A673 (cell line): ENCODE data around the gene C13orf46.

Experiments used
- CTCF ChIP-seq: fragments of 300-800, 200-600 bp; sonication (generic); conservative IDR thresholded peaks from 2 replicates; pipeline ENCODE4 v1.5.1; 2017; ENCODE audit warnings: low read depth, mild to moderate bottlenecking, antibody characterized with exemption, low read length, moderate library complexity, mixed read lengths
- EZH2 ChIP-seq: fragments of 200-600 bp; sonication (generic); IDR thresholded peaks from 2 replicates; pipeline ENCODE4 v1.6.1; 2017; ENCODE audit warnings: borderline replicate concordance, low read depth, mild to moderate bottlenecking, mixed read lengths, antibody characterized with exemption, low read length; ENCODE audit not compliant: poor library complexity, severe bottlenecking

DNA sequence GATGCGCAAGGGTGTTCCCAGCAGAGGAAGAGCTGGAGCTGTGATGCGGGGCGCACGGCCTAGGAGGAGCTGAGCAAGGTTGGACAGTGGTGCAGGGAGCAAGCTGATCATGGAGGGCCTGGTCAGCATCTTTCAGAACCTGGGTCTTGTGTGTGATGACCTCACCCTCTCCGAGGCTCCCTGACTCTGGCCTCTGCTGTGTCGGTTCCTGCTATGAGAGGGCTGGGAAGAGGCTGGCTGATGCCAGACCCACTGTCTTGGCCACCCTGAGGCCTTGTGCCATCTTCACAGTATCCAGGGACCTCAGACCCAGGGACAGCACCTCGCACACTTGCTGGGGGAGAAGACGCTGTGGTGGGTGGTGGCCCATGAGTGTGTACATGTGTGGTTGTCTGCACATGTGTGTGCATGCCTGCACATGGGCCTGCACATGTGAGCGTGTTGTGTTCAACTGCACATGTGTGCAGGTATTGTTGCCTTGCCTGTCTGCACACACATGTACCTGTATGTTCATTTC, 16.5 kb upstream of the C13orf46 start:
- TF ChIP-seq CTCF: no peak
- no peak for TF ChIP-seq EZH2
